H1 (cell line): Measurements from ENCODE around the gene PLGRKT.

Source experiments
- CREB1 ChIP-seq: IDR thresholded peaks from 2 replicates; pipeline ENCODE4 v1.6.1; 2012; ENCODE audit warnings: inconsistent platforms
- TEAD4 ChIP-seq: IDR thresholded peaks from 2 replicates; pipeline ENCODE4 v1.6.1; 2012; ENCODE audit warnings: low read depth, low read length, inconsistent platforms, mixed read lengths
- TF ChIP-seq, protein P1 (sequence below), 3 experiments: IDR thresholded peaks; 1 replicate in 2 of 3; 2 replicates in 1 of 3; pipeline versions ENCODE4 v1.5.1 to v1.6.1; 2011; ENCODE audit warnings: low read length in 3 of 3, mild to moderate bottlenecking in 3 of 3, inconsistent platforms in 2 of 3, low read depth in 1 of 3, moderate library complexity in 1 of 3; ENCODE audit not compliant: insufficient read depth in 1 of 3; ENCODE audit errors: control extremely low read depth in 1 of 3

DNA sequence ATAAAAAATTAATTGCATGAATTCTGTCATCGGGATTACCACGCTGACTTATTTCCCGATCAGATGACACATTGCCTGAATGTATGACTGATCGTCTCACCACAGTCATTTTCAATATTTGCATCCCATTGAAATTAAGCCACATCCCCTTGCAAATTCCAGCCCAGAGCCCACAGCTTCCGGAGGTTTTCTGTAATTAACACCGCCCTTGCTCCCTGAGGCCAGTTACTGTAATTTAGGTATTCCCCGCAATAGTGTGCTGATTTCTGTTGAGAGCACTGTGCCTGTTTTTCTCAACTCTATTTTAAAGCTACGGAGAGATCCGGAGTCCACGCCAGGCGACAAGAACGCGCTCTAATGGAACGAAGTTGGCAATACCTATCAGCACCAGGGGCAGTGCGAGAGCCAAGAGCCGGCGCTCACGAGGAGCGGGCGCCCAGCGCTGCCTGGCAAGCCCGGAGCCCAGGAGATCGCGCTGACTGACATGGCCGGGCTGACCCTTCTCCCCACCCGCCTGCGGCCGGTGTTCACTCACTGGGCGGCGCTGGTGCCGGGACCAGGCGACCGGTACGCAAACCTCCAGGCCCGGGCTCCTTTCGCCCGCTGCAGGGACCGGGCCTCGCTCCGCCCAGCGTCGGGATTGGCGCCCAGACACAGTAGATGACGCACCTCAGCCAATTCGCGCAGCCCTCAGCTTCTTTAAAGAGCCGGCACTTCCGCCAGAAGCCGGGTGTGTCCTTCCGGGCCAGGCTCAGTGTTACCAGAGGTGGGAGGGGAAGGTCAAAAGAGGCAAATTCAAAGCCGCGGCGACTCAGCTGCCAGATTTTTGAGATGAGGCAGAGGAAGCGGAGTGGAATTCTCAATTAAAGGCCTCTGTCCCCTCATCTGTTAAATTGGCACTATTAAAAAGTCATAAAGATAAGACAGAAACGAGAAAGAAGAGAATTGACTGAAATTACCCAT, at the start of gene PLGRKT:
- TF ChIP-seq CREB1 (peak; percentile 79), TEAD4 (no peak)
- TF ChIP-seq, protein P1, sequence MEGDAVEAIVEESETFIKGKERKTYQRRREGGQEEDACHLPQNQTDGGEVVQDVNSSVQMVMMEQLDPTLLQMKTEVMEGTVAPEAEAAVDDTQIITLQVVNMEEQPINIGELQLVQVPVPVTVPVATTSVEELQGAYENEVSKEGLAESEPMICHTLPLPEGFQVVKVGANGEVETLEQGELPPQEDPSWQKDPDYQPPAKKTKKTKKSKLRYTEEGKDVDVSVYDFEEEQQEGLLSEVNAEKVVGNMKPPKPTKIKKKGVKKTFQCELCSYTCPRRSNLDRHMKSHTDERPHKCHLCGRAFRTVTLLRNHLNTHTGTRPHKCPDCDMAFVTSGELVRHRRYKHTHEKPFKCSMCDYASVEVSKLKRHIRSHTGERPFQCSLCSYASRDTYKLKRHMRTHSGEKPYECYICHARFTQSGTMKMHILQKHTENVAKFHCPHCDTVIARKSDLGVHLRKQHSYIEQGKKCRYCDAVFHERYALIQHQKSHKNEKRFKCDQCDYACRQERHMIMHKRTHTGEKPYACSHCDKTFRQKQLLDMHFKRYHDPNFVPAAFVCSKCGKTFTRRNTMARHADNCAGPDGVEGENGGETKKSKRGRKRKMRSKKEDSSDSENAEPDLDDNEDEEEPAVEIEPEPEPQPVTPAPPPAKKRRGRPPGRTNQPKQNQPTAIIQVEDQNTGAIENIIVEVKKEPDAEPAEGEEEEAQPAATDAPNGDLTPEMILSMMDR (IDR thresholded peaks at IDR 0.05; ENCODE audit: control extremely low read depth in 1 of 3, insufficient read depth in 1 of 3, low read depth in 1 of 3, low read length in 3 of 3): peak in 2 of 3 experiments; percentile 3 to 20; a peak in 2 of 4 replicates
